Heart right ventricle (tissue), 16 donors: ENCODE data around the gene AP1AR. TPM values are rescaled to one million over a fixed set of nuclear protein-coding genes. Genes with fewer than 3 reads are reported as not detected.

ENCODE experiments used
- ATAC-seq, 8 donors: fragments of 200-7000 bp; cut with Tn5 transposase; one replicate each; pipeline ENCODE4 v1.9.1; 2020; ENCODE audit warnings: mild to moderate bottlenecking in 8 of 8, moderate library complexity in 8 of 8, moderate number of reproducible peaks in 1 of 8
- DNase-seq, 2 donors: peaks; one replicate each; pipeline ENCODE4 v3.0.0-alpha.2; 2020
- H3K27ac ChIP-seq, 10 donors: fragments of 200-600 bp; sonication (generic) in 2 of 10; one replicate each; pipeline versions ENCODE4 v1.5.0 to v1.8.0; 2020 to 2022; ENCODE audit warnings: mild to moderate bottlenecking in 3 of 10
- H3K27me3 ChIP-seq, 7 donors: fragments of 200-600 bp; one replicate each; pipeline ENCODE4 v1.8.0; 2021 to 2022; ENCODE audit warnings: mild to moderate bottlenecking in 2 of 7
- H3K36me3 ChIP-seq, 9 donors: fragments of 200-600 bp; sonication (generic) in 1 of 9; one replicate each; pipeline versions ENCODE4 v1.5.0 to v1.8.0; 2020 to 2022; ENCODE audit warnings: mild to moderate bottlenecking in 2 of 9
- H3K4me1 ChIP-seq, 9 donors: fragments of 200-600 bp; sonication (generic) in 1 of 9; one replicate each; pipeline versions ENCODE4 v1.5.0 to v1.8.0; 2020 to 2022; ENCODE audit warnings: mild to moderate bottlenecking in 4 of 9
- H3K4me3 ChIP-seq, 10 donors: fragments of 200-600 bp; sonication (generic) in 2 of 10; one replicate each; pipeline versions ENCODE4 v1.5.0 to v1.8.0; 2020 to 2022; ENCODE audit warnings: mild to moderate bottlenecking in 7 of 10, moderate library complexity in 2 of 10
- H3K9me3 ChIP-seq, 11 donors: fragments of 200-600 bp in 10 of 11; sonication (generic) in 2 of 11; one replicate each; pipeline versions ENCODE4 v1.5.0 to v1.8.0; 2013 to 2022; ENCODE audit warnings: mild to moderate bottlenecking in 2 of 11, control low read depth in 1 of 11, moderate library complexity in 1 of 11
- WGBS, 2 donors: extraction: QIAGEN DNeasy Blood & Tissue Kit; methylation state at CpG; one replicate each; pipeline ENCODE4 v1.1.7; 2013; ENCODE audit warnings: inconsistent platforms in 1 of 2; 5-methylcytosine and 5-hydroxymethylcytosine counted together
- intact Hi-C, 10 donors: fragments of 100-400 bp; cut with DNase I; formaldehyde crosslinking; loops; one replicate each; pipeline versions ENCODE4 v1.11.1 to v1.14.2; 2022
- polyA plus RNA-seq, 2 donors: library from polyadenylated mRNA; stranded (reverse); fragments of 200-250 nt; gene quantifications; one replicate each; pipeline ENCODE4 v1.2.3, GENCODE V29; 2013
- total RNA-seq, 10 donors: library from RNA; stranded (reverse); fragmentation: NEBNext Ultra II Directional in 3 of 10; extraction: Animal tissue kit (Norgen Biotek cat#: 25700) in 3 of 10; gene quantifications; one replicate each; pipeline versions ENCODE4 v1.2.1 to v1.2.4, GENCODE V29; 2021 to 2023
- TF ChIP-seq, protein P1 (sequence below), 9 donors: fragments of 200-600 bp; sonication (generic) in 2 of 9; IDR thresholded peaks; one replicate each; pipeline versions ENCODE4 v1.5.0 to v1.8.0; 2021 to 2022; ENCODE audit warnings: antibody characterized with exemption in 9 of 9, mild to moderate bottlenecking in 5 of 9, moderate library complexity in 1 of 9
- donor health status: Arrhythmogenic right ventricular cardiomyopathy.
- donor health status: ischemic (EF 13 %, LVEDD 7.1; RV severe dilation, severe dysfunction).
- donor health status: healthy with polysubstance abuse.
- donor health status: DM: no; HTN: yes; CAD: no.
- donor health status: DM: no; HTN: no; CAD: no.
- donor health status: ischemic (EF 25% LVEDD 6.9; RV normal size, moderate dysfunction).
- donor health status: ischemic (EF 25% LVEDD 5.7; RV mildly dilated, moderate dysfunction).
- donor health status: healthy.
- donor health status: DM: yes; HTN: yes; CAD: no.
- donor health status: Ischemic cardiomyopathy.
- donor health status: ischemic (EF 35%, LVEDD 5.7; RV mildly dilated, moderate dysfunction).
- donor health status: nonischemic (EF 11% LVEDD 7.7; RV severe dilation, severe dysfunction).
- donor health status: DM: yes; HTN: yes; CAD: no.
- donor health status: PGD.
- donor health status: ischemic (EF 29% LVEDD 5.4; RV normal size, mild dysfunction).
- donor health status: nonischemic (EF 23%, LVEDD 6.1; RV moderate dilation, normal function).

Gene AP1AR
- total and polyA plus RNA-seq, 12 donors: 5.5 to 13.4 (median 10.6) TPM

DNA sequence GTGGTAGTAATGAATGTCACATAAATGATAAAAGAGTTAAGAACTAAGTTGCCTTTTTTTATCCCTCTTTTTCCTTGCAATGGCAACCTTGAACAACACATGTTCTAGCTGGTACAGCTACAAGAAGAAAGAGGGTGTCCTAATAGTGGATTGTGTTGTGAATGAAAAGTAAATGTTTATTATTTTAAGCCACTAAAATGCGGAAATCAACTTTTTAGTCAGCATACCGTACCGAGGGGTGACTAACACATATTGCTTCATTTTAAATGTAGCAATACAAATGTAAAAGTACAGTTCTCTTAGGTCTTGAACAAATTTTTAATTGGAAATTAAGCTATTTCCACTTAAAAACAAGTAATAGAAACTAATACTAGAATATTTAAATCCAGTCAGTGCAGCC, 17.7 kb upstream of the AP1AR start:
- ATAC-seq (no peak), DNase-seq (no peak)
- Histone ChIP-seq H3K4me1 (peaks cover 0 to 19% (median 0%) of the 10 kb centered on the region in 9 donors), H3K27me3 (no peaks in the 10 kb centered on the region), H3K4me3 (no peak overlapping the region), H3K36me3 (no peaks in the 10 kb centered on the region), H3K9me3 (peaks cover 0 to 4% (median 0%) of the 10 kb centered on the region in 11 donors), H3K27ac (peak overlapping the region in 1 of 10 donors; percentile 39)
- intact Hi-C loops: no loop called here
- TF ChIP-seq, protein P1, sequence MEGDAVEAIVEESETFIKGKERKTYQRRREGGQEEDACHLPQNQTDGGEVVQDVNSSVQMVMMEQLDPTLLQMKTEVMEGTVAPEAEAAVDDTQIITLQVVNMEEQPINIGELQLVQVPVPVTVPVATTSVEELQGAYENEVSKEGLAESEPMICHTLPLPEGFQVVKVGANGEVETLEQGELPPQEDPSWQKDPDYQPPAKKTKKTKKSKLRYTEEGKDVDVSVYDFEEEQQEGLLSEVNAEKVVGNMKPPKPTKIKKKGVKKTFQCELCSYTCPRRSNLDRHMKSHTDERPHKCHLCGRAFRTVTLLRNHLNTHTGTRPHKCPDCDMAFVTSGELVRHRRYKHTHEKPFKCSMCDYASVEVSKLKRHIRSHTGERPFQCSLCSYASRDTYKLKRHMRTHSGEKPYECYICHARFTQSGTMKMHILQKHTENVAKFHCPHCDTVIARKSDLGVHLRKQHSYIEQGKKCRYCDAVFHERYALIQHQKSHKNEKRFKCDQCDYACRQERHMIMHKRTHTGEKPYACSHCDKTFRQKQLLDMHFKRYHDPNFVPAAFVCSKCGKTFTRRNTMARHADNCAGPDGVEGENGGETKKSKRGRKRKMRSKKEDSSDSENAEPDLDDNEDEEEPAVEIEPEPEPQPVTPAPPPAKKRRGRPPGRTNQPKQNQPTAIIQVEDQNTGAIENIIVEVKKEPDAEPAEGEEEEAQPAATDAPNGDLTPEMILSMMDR (IDR thresholded peaks at IDR 0.05): no peak
- WGBS, 2 donors: 87 to 98% methylated on average over 3 of the region's 3 CpGs

DNA sequence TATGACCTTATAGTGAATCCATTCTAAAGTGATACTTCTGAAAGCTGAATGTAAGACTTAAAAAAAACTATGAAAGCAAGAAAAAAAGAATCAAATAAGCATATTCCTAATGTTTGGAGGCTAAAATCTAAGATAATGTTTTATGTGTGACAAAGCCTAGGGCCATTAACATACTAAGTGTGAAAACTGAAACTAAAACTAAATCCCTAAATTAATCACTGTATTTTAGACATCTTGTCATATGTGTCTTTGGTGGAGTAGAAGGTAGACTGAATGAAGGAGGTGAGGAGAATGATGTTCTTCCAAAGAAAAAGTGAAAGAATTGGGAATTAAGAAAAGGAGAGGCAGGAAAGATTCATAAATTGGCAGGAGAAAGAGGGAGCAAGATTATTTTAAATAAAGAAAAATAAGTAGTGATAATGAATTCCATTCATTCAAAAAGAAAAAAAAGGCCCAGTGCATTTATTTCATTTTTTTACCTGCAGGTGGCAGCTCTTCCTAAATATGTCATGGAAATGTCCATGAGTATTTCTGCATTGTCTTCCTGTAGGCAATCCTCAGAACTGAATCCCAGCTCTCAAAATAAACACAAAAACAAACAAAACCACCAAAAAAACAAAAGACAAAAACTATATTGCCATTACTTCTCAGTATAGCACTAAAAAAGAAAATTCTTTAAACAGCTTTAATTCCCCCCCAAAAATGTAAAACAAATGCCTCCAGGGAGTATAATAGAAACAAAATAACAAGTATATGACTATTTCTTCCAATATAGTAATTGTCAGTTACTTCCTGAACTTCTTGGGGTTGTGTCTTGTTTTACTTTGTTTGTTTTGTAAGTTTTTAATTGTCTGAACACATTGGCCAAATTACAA, 17.0 kb upstream of the AP1AR start:
- Histone ChIP-seq H3K36me3 (no peaks in the 10 kb centered on the region), H3K4me3 (no peak overlapping the region), H3K9me3 (peaks cover 0 to 4% (median 0%) of the 10 kb centered on the region in 11 donors), H3K27ac (peak overlapping the region in 1 of 10 donors; percentile 39), H3K27me3 (no peaks in the 10 kb centered on the region), H3K4me1 (peaks cover 0 to 19% (median 0%) of the 10 kb centered on the region in 9 donors)
- ATAC-seq: no peak
- intact Hi-C loops: no loop called here
- DNase-seq: no peak
- TF ChIP-seq, protein P1 (IDR thresholded peaks at IDR 0.05): peak in 7 of 9 donors; percentile 37 to 59 (median 55)

DNA sequence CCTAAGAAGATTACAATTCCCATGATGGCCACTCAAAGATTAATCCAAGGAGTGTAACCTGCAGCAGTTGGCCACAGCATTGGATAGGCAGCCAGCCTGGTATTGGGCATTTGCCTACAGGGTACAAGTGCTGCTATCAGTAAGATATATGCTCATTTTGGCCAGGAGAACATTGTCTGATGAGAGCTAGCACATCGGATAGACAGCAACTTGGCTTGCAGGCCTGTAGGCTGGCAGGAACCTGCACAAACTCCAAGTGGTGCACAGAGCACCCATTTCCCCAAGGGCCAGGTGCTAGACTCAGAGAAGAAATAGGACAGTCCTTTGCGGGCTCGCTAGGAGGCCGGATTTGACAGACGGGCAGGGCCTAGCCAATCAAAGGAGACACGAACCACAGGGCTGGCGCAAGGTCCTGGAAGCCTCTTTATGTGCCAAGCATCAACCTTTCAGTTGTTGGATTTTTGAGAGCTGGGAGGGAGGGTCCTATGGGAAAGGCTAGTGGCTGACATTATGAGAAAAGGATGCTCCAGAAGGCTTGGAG, 11.7 kb upstream of the AP1AR start:
- H3K9me3 ChIP-seq: no peaks in the 10 kb centered on the region
- no peak overlapping the region for H3K27ac ChIP-seq
- TF ChIP-seq, protein P1 (IDR thresholded peaks at IDR 0.05): no peak
- H3K36me3 ChIP-seq: no peaks in the 10 kb centered on the region
- no peak for ATAC-seq
- no peak overlapping the region for H3K4me3 ChIP-seq
- H3K4me1 ChIP-seq: no peaks in the 10 kb centered on the region
- WGBS, 2 donors: 83 to 91% methylated on average over 7 of the region's 7 CpGs
- no peak for DNase-seq
- peaks cover 0 to 6% (median 0%) of the 10 kb centered on the region in 7 donors for H3K27me3 ChIP-seq
- intact Hi-C loops: no loop called here

DNA sequence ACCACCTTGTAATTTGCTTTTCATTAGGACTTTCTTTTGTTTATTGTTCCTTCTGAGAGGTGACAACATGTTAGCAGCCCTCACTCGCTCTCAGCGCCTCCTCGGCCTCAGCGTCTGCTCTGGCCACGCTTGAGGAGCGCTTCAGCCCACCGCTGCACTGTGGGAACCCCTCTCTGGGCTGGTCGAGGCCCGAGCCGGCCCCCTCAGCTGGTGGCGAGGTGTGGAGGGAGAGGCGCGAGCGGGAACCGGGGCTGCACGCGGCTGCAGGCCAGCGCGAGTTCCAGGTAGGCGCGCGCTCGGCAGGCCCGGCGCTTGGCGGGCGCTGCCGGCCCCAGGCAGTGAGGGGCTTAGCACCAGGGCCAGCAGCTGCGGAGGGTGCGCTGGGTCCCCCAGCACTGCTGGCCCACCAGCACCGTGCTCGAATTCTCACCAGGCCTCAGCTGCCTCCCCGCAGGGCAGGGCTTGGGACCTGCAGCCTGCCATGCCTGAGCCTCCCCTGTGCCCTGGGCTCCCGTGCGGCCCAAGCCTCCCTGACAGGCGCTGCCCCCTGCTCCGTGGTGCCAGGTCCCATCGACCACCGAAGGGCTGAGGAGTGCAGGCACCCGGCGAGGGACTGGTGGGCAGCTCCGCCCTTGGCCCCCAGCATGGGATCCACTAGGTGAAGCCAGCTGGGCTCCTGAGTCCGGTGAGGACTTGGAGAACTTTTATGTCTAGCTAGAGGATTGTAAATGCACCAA, 9.2 kb upstream of the AP1AR start:
- Histone ChIP-seq H3K4me1 (no peaks in the 10 kb centered on the region), H3K27me3 (peaks cover 0 to 6% (median 0%) of the 10 kb centered on the region in 7 donors), H3K27ac (no peak overlapping the region), H3K36me3 (no peaks in the 10 kb centered on the region), H3K4me3 (no peak overlapping the region), H3K9me3 (no peaks in the 10 kb centered on the region)
- no peak for ATAC-seq
- TF ChIP-seq, protein P1 (IDR thresholded peaks at IDR 0.05): no peak
- DNase-seq: no peak
- intact Hi-C loops: no loop called here
- WGBS, 2 donors: 96 to 98% methylated on average over 43 of the region's 43 CpGs
